ENCODE measurements around the gene TNC. TPM values are rescaled to one million over a fixed set of nuclear protein-coding genes. Genes with fewer than 3 reads are reported as not detected.

The TNC gene
- total and polyA plus RNA-seq, 2 donors (not counting 3 experiments of a cell fraction or from before 2014, with no cell fraction given) = 0.29 TPM; not detected in 1

DNA sequence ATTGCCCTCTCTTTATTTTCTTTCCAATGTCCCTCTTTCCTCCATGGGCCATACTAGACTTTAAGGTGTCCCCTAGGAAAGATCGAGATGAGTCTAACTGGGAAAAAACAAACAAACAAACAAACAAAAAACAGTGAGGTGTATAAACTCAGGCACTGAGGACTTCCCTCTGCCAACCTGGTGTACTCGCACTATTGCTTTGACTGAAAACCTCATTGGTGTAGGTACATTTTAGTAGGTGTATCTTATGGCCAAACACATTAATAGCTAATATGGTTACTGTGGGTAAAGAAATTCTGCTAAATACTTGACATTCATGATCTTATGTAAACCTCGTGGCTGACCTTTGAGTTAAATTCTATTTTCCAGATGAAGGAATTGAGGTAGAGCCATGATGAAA, 74.3 kb downstream of the TNC start:
- H3K27ac ChIP-seq (ENCODE audit: insufficient read depth, low read depth, low read length) = no peak overlapping the region
- H3K79me2 ChIP-seq (ENCODE audit: control insufficient read depth, insufficient read depth, low read length) = no peaks in the 10 kb centered on the region
- ChIA-PET CTCF (no interaction called here), POLR2A (no interaction called here)
- H3K4me2 ChIP-seq (ENCODE audit: insufficient read depth, low read length) = no peak overlapping the region
- H3K9ac ChIP-seq (replicated peaks; ENCODE audit: extremely low read depth, insufficient read depth, low read length) = no peak overlapping the region
- no peaks in the 10 kb centered on the region for H3K27me3 ChIP-seq (ENCODE audit: control insufficient read depth in 2 of 2, insufficient read depth in 2 of 2, low read length in 2 of 2)
- H2AFZ ChIP-seq (ENCODE audit: low read depth, low read length) = no peak overlapping the region
- intact Hi-C loops (cut with micrococcal nuclease) (no loop called here), dilution Hi-C loops (cut with MboI; ENCODE audit: extremely low pct_ligation_motif_present, low sequenced_read_pairs) (no loop called here)
- TF ChIP-seq, protein P1, sequence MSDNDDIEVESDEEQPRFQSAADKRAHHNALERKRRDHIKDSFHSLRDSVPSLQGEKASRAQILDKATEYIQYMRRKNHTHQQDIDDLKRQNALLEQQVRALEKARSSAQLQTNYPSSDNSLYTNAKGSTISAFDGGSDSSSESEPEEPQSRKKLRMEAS (IDR thresholded peaks at IDR 0.05; ENCODE audit: insufficient read depth, insufficient read length) = no peak
- TF ChIP-seq EZH2 (IDR thresholded peaks at IDR 0.05; ENCODE audit: borderline replicate concordance, low read depth, low read length, severe bottlenecking) = no peak
- no peak for TF ChIP-seq MYC (IDR thresholded peaks at IDR 0.05; ENCODE audit: low read depth, low read length)
- no peak for TF ChIP-seq JUN (IDR thresholded peaks at IDR 0.05; ENCODE audit: borderline replicate concordance, insufficient read depth, insufficient read length, low read depth)
- no peak for TF ChIP-seq GATA2 (IDR thresholded peaks at IDR 0.05; ENCODE audit: insufficient read depth, insufficient read length, low read depth, low read length)
- TF ChIP-seq POLR2AphosphoS5 (IDR thresholded peaks at IDR 0.05; ENCODE audit: insufficient read depth, low read depth, low read length) = no peak
- TF ChIP-seq, protein P2, sequence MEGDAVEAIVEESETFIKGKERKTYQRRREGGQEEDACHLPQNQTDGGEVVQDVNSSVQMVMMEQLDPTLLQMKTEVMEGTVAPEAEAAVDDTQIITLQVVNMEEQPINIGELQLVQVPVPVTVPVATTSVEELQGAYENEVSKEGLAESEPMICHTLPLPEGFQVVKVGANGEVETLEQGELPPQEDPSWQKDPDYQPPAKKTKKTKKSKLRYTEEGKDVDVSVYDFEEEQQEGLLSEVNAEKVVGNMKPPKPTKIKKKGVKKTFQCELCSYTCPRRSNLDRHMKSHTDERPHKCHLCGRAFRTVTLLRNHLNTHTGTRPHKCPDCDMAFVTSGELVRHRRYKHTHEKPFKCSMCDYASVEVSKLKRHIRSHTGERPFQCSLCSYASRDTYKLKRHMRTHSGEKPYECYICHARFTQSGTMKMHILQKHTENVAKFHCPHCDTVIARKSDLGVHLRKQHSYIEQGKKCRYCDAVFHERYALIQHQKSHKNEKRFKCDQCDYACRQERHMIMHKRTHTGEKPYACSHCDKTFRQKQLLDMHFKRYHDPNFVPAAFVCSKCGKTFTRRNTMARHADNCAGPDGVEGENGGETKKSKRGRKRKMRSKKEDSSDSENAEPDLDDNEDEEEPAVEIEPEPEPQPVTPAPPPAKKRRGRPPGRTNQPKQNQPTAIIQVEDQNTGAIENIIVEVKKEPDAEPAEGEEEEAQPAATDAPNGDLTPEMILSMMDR (IDR thresholded peaks at IDR 0.05; ENCODE audit: extremely low read depth in 1 of 2, insufficient read depth in 1 of 2, low read depth in 1 of 2, low read length in 2 of 2) = no peak
- no peak for TF ChIP-seq POLR2A (IDR thresholded peaks at IDR 0.05; ENCODE audit: low read depth, low read length)
- no peak for TF ChIP-seq FOS (IDR thresholded peaks at IDR 0.05; ENCODE audit: borderline replicate concordance, insufficient read depth, low read length)
- H3K9me3 ChIP-seq (replicated peaks; ENCODE audit: control insufficient read depth, insufficient read depth, low read length) = no peaks in the 10 kb centered on the region
- H4K20me1 ChIP-seq (replicated peaks; ENCODE audit: control insufficient read depth, extremely low read depth, insufficient read depth, low read length) = no peaks in the 10 kb centered on the region
- BruUV-seq (replicated peaks) = no TSS peak
- H3K36me3 ChIP-seq (ENCODE audit: control insufficient read depth in 2 of 2, extremely low read depth in 1 of 2, insufficient read depth in 2 of 2, low read length in 2 of 2) = no peaks in the 10 kb centered on the region
- DNase-seq (ENCODE audit: low read depth, low spot score) (no peak), FAIRE-seq (no peak)
- no peaks in the 10 kb centered on the region for H3K9me1 ChIP-seq (replicated peaks; ENCODE audit: control insufficient read depth, extremely low read depth, insufficient read depth, low read length)
- no peaks in the 10 kb centered on the region for H3K4me1 ChIP-seq (ENCODE audit: control insufficient read depth, extremely low read depth, insufficient read depth, low read length)
- no peak overlapping the region for H3K4me3 ChIP-seq (replicated peaks in 1 of 3; ENCODE audit: insufficient read depth in 1 of 3, low read depth in 1 of 3, low read length in 3 of 3)

All from endothelial cell of umbilical vein (primary cell).